Muscle of leg (tissue), 11 donors: Measurements from ENCODE around the gene DCAF7. TPM values are rescaled to one million over a fixed set of nuclear protein-coding genes. Genes with fewer than 3 reads are reported as not detected.

Source experiments
- DNase-seq: peaks from one replicate; pipeline ENCODE4 v3.0.0; 2013
- H3K27ac ChIP-seq: one replicate; pipeline ENCODE4 v1.5.1; 2013; ENCODE audit warnings: mild to moderate bottlenecking, low read length, control low read depth
- H3K27me3 ChIP-seq: one replicate; pipeline ENCODE4 v1.6.1; 2013; ENCODE audit warnings: low read length; ENCODE audit not compliant: control insufficient read depth, insufficient read depth
- H3K36me3 ChIP-seq: one replicate; pipeline ENCODE4 v1.6.1; 2013; ENCODE audit warnings: low read length; ENCODE audit not compliant: control insufficient read depth, insufficient read depth
- H3K4me1 ChIP-seq: one replicate; pipeline ENCODE4 v1.6.1; 2013; ENCODE audit warnings: low read length; ENCODE audit not compliant: control insufficient read depth, insufficient read depth
- H3K4me3 ChIP-seq: one replicate; pipeline ENCODE4 v1.5.1; 2013; ENCODE audit warnings: low read length, control low read depth
- H3K9me3 ChIP-seq: replicated peaks from 2 replicates; pipeline ENCODE4 v1.6.1; 2013; ENCODE audit warnings: low read depth, low read length; ENCODE audit not compliant: control insufficient read depth
- WGBS: methylation state at CpG from one replicate; pipeline ENCODE4 v1.1.5; 2013; ENCODE audit warnings: missing lambda C conversion rate; ENCODE audit not compliant: insufficient coverage; 5-methylcytosine and 5-hydroxymethylcytosine counted together
- polyA plus RNA-seq, 8 donors: library from polyadenylated mRNA; unstranded; fragments of 120-200 nt; gene quantifications; one replicate each; pipeline versions ENCODE4 v1.2.1 to v1.2.3, GENCODE V29; 2013; ENCODE audit warnings: inconsistent platforms in 1 of 8, low replicate concordance in 1 of 8; ENCODE audit not compliant: insufficient read length in 8 of 8, insufficient read depth in 1 of 8
- total RNA-seq: library from RNA; stranded (reverse); fragments of 120-200 nt; gene quantifications from one replicate; pipeline ENCODE4 v1.2.4, GENCODE V29; 2013

The DCAF7 gene
- total and polyA plus RNA-seq, 9 donors, result 22.4 to 56.7 (median 40.8) TPM

DNA sequence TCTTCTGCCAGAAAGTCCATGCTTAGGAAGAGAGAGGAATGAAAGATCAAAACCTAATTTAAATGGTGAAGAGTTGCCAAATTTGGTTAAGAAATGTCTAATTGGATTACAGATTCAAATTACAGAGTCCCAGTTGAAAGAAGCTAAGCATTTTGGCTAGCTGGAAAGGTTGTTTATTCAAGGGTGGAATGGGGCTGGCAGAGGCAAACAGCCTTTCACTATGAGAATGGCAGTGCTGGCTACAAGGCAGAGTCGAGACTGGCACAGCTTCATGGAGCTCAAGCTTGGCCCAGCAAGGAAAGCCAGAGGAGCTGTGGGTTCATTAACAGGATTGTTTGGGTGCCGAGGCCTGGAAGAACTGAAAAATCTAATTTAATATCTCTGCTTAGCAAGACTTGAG is 85.5 kb downstream of the DCAF7 start:
- Histone ChIP-seq H3K27ac (no peak overlapping the region), H3K9me3 (no peaks in the 10 kb centered on the region), H3K36me3 (peaks cover 38% of the 10 kb centered on the region), H3K4me1 (no peaks in the 10 kb centered on the region), H3K4me3 (no peak overlapping the region), H3K27me3 (no peaks in the 10 kb centered on the region)
- 100% methylated on average over 1 of the region's 2 CpGs for WGBS
- DNase-seq, result no peak

DNA sequence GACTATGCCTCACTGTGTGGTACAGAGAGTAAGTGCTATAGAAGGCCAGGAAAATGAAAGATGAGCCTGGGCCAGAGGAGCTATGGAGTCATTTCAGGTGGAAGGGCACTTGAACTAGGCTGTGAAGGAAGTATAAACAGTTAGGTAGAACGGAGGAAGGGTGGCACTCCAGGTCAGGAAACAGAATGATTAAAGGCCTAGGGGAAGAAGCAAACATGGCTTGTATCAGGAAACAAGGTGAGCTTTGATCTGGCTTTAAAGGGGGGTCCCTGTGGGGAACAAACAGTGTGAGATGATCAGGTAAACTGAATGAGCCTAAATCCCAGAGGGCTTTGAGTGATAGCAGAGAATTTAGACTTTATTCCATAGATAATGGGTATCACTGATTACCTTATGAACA is 88.8 kb downstream of the DCAF7 start:
- H3K36me3 ChIP-seq, result peaks cover 33% of the 10 kb centered on the region
- no peak overlapping the region for H3K27ac ChIP-seq
- H3K9me3 ChIP-seq, result no peaks in the 10 kb centered on the region
- WGBS, result 55% methylated on average over 1 of the region's 1 CpG
- no peak overlapping the region for H3K4me3 ChIP-seq
- DNase-seq, result no peak
- H3K27me3 ChIP-seq, result no peaks in the 10 kb centered on the region
- H3K4me1 ChIP-seq, result no peaks in the 10 kb centered on the region

DNA sequence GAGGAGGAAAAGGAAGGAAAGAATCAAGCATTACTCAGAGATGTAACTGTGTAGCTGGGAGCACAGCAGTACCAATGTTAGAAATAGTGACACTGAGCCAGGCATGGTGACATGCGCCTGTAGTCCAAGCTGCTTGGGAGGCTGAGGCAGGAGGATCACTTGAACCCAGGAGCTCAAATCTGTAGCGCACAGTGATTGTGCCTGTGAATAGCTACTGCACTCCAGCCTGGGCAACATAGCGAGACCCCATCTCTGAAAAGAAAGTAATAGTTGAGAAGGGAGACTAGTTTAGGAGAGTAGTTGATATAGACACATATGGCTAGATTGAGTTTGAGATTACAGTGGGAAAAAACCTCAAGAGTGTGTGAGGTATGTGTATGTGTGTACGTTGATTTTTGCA is 89.8 kb downstream of the DCAF7 start:
- WGBS, result 97% methylated on average over 3 of the region's 4 CpGs
- Histone ChIP-seq H3K27me3 (no peaks in the 10 kb centered on the region), H3K9me3 (no peaks in the 10 kb centered on the region), H3K36me3 (peaks cover 28% of the 10 kb centered on the region), H3K27ac (no peak overlapping the region), H3K4me3 (no peak overlapping the region), H3K4me1 (no peaks in the 10 kb centered on the region)
- DNase-seq, result no peak

DNA sequence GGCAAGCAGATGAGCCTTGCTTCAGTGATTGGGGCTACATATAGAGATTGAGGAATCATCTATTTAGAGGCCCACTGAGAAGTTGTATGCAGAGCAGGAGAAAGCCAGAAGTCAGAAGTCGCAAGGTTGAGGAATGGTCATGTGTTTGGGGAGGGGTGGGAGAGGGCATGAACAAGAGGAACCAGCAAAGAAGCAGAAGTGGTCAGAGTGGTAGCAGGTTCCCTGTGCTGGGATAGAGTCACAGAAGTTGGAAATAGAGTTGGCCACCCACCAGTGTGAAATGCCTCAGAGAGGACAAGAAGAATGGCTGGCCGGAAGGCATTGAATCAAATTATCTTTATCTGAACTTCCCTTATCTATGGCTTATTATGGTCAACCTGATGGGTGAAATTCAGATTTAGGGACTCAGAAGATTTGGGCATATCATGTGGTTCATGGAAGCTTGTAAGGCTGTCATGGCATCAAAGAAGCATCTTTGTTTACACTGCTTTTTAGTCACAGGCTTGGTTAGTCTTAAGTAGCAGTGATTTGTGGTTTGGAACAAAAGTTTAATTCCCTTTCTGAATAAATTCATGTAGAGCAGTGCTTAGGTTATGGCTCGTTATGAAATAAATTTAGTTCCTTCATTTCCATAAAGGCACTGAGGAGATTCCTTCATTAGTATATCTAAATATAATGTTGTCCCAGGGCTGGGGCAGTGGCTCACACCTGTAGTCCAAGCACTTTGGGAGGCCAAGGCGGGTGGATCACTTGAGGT is 91.6 kb downstream of the DCAF7 start:
- peak; percentile 78 for DNase-seq
- WGBS, result 71% methylated on average over 1 of the region's 4 CpGs
- H3K36me3 ChIP-seq, result peaks cover 25% of the 10 kb centered on the region
- H3K4me3 ChIP-seq, result no peak overlapping the region
- no peaks in the 10 kb centered on the region for H3K4me1 ChIP-seq
- H3K9me3 ChIP-seq, result no peaks in the 10 kb centered on the region
- no peak overlapping the region for H3K27ac ChIP-seq
- H3K27me3 ChIP-seq, result no peaks in the 10 kb centered on the region

Other genes with a start within 250 kb of the DCAF7 start
- 5.2 TPM for gene CYB561, start 104.2 kb upstream of the DCAF7 start, total RNA-seq
- gene CYB561, start 104.2 kb upstream of the DCAF7 start, polyA plus RNA-seq, result 1 to 10 TPM; 3.5 to 8.5 (median 4.9) TPM
- gene ACE, start 73.4 kb upstream of the DCAF7 start, total RNA-seq, result 5.1 TPM
- gene ACE, start 73.4 kb upstream of the DCAF7 start, polyA plus RNA-seq, result 10 to 100 TPM in 3 of 8 donors, 1 to 10 TPM in 5; 6.7 to 20.3 (median 7.8) TPM
- not detected for gene KCNH6, start 27.1 kb upstream of the DCAF7 start, total RNA-seq
- under 1 TPM in 4 of 8 donors, not detected in 4; 0.04 to 0.19 (median 0.11) TPM for gene KCNH6, start 27.1 kb upstream of the DCAF7 start, polyA plus RNA-seq
- 10.2 TPM for gene TACO1, start 50.4 kb downstream of the DCAF7 start, total RNA-seq
- 10 to 100 TPM; 16.6 to 18.8 (median 17.5) TPM for gene TACO1, start 50.4 kb downstream of the DCAF7 start, polyA plus RNA-seq
- gene MAP3K3, start 71.9 kb downstream of the DCAF7 start, total RNA-seq, result 23.7 TPM
- 10 to 100 TPM; 20.5 to 26.7 (median 22.7) TPM for gene MAP3K3, start 71.9 kb downstream of the DCAF7 start, polyA plus RNA-seq
- 7.7 TPM for gene LIMD2, start 149.6 kb downstream of the DCAF7 start, total RNA-seq
- gene LIMD2, start 149.6 kb downstream of the DCAF7 start, polyA plus RNA-seq, result 10 to 100 TPM in 5 of 8 donors, 1 to 10 TPM in 3; 9.0 to 15.5 (median 11.7) TPM
- gene STRADA, start 191.3 kb downstream of the DCAF7 start, total RNA-seq, result 15.1 TPM
- gene STRADA, start 191.3 kb downstream of the DCAF7 start, polyA plus RNA-seq, result 10 to 100 TPM; 20.3 to 35.4 (median 26.1) TPM
- 39.1 TPM for gene CCDC47, start 223.1 kb downstream of the DCAF7 start, total RNA-seq
- gene CCDC47, start 223.1 kb downstream of the DCAF7 start, polyA plus RNA-seq, result 10 to 100 TPM; 42.5 to 65.9 (median 52.9) TPM
- 61.8 TPM for gene DDX42, start 223.7 kb downstream of the DCAF7 start, total RNA-seq
- gene DDX42, start 223.7 kb downstream of the DCAF7 start, polyA plus RNA-seq, result 100 to 1,000 TPM in 4 of 8 donors, 10 to 100 TPM in 4; 85.6 to 110 (median 96.5) TPM